Astrocyte (in vitro differentiated cells and primary cell): ENCODE data around the gene RENBP. TPM values are rescaled to one million over a fixed set of nuclear protein-coding genes. Genes with fewer than 3 reads are reported as not detected.

Experiments
- DNase-seq: peaks from one replicate; pipeline ENCODE4 v3.0.0-alpha.2; 2010; ENCODE audit warnings: low read depth
- FAIRE-seq: peaks from 2 replicates; lab custom pipeline; 2011; peaks lifted over from hg19 to GRCh38; lab: Jason Lieb, UNC
- H2AFZ ChIP-seq: 2 replicates; pipeline ENCODE4 v1.6.0; 2012; ENCODE audit warnings: low read depth, low read length, inconsistent platforms
- H3K27ac ChIP-seq: 2 replicates; pipeline ENCODE4 v1.5.1; 2011; ENCODE audit warnings: low read depth, low read length, inconsistent platforms
- H3K27me3 ChIP-seq: 2 replicates; pipeline ENCODE4 v1.6.0; 2011; ENCODE audit warnings: low read length, inconsistent platforms; ENCODE audit not compliant: insufficient read depth
- H3K36me3 ChIP-seq: 2 replicates; pipeline ENCODE4 v1.5.1; 2011; ENCODE audit warnings: low read length, inconsistent platforms; ENCODE audit not compliant: insufficient read depth
- H3K4me1 ChIP-seq: 2 replicates; pipeline ENCODE4 v1.5.1; 2011; ENCODE audit warnings: low read length, inconsistent platforms; ENCODE audit not compliant: insufficient read depth
- H3K4me2 ChIP-seq: 2 replicates; pipeline ENCODE4 v1.6.0; 2012; ENCODE audit warnings: low read length, inconsistent platforms
- H3K4me3 ChIP-seq: 2 replicates; pipeline ENCODE4 v1.5.1; 2011; ENCODE audit warnings: low read depth, mild to moderate bottlenecking, low read length, inconsistent platforms; ENCODE audit not compliant: insufficient read depth
- H3K79me2 ChIP-seq: 2 replicates; pipeline ENCODE4 v1.6.0; 2012; ENCODE audit warnings: mild to moderate bottlenecking, low read length, inconsistent platforms; ENCODE audit not compliant: insufficient read depth
- H3K9ac ChIP-seq: 2 replicates; pipeline ENCODE4 v1.6.0; 2012; ENCODE audit warnings: mild to moderate bottlenecking, low read length, inconsistent platforms
- H3K9me3 ChIP-seq: 2 replicates; pipeline ENCODE4 v1.5.1; 2012; ENCODE audit warnings: low read depth, mild to moderate bottlenecking, low read length, inconsistent platforms; ENCODE audit not compliant: insufficient read depth
- H4K20me1 ChIP-seq: 2 replicates; pipeline ENCODE4 v1.6.0; 2012; ENCODE audit warnings: low read length, inconsistent platforms; ENCODE audit not compliant: insufficient read depth
- H3K27ac Mint-ChIP-seq: one replicate; pipeline ENCODE4 v1.8.0; 2021; ENCODE audit warnings: mild to moderate bottlenecking, mixed read lengths; ENCODE audit not compliant: unreplicated experiment
- H3K27me3 Mint-ChIP-seq: one replicate; pipeline ENCODE4 v1.8.0; 2021; ENCODE audit warnings: low read depth, mixed read lengths; ENCODE audit not compliant: unreplicated experiment
- H3K36me3 Mint-ChIP-seq: one replicate; pipeline ENCODE4 v1.8.0; 2021; ENCODE audit warnings: low read depth, mixed read lengths; ENCODE audit not compliant: unreplicated experiment
- H3K4me1 Mint-ChIP-seq: one replicate; pipeline ENCODE4 v1.8.0; 2021; ENCODE audit warnings: low read depth, mixed read lengths; ENCODE audit not compliant: unreplicated experiment
- H3K4me3 Mint-ChIP-seq: one replicate; pipeline ENCODE4 v1.8.0; 2021; ENCODE audit warnings: mild to moderate bottlenecking, moderate library complexity, mixed read lengths; ENCODE audit not compliant: unreplicated experiment
- H3K9me3 Mint-ChIP-seq: one replicate; pipeline ENCODE4 v1.8.0; 2021; ENCODE audit warnings: mild to moderate bottlenecking, mixed read lengths; ENCODE audit not compliant: unreplicated experiment
- EZH2 ChIP-seq: IDR thresholded peaks from 2 replicates; pipeline ENCODE4 v1.6.1; 2012; ENCODE audit warnings: mild to moderate bottlenecking, low read length, inconsistent platforms; ENCODE audit not compliant: insufficient read depth
- total RNA-seq: library from RNA; stranded (reverse); gene quantifications from 2 replicates; pipeline ENCODE4 v1.2.1, GENCODE V29; 2021
- TF ChIP-seq, protein P1 (sequence below): IDR thresholded peaks from 2 replicates; pipeline ENCODE4 v1.5.1; 2011; ENCODE audit warnings: low read depth, mild to moderate bottlenecking, inconsistent platforms, low read length, moderate library complexity; ENCODE audit not compliant: insufficient read depth

Gene RENBP
- total RNA-seq, 1 donor from 2014 or later: 2.2 TPM

DNA sequence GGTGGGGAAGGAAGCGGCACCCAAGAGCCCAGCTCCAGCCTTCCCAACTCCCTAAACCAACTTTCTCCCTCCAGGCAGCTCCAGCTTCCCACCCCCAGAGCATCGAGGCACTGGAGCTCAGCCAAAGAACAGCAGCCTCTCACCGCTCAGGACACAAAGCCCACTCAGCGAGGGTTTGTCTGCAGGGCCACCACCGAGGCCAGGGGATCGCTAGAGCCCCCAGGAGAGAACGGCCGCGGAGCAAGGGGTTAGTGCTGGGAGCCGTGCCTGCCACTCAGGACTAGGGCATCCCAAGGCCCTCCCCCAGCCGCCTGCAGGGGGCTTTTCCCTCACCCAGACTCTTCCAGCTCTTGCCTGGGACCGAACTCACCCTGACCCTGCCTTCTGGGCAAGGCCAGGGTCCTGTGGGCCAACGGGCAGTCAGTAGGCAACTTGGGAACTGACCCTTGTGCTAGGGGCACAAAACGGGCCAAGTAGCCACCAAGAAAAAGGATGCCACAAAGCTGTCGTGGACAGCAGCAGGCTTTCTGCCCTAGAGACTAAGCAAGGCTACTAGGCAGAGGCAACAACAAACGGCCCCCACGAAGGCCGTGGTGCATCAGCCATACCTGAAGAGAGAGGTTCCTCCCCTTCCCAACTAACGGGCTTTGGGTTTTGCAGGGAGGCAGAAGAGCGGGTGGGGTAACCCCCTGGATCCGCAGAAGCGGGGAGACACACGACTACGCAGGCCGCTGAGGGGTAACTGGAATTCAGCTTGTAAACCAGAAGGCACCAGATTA lies 24.9 kb upstream of the RENBP start:
- H3K36me3 Mint-ChIP-seq: peaks cover 2% of the 10 kb centered on the region
- no peak for TF ChIP-seq EZH2
- TF ChIP-seq, protein P1, sequence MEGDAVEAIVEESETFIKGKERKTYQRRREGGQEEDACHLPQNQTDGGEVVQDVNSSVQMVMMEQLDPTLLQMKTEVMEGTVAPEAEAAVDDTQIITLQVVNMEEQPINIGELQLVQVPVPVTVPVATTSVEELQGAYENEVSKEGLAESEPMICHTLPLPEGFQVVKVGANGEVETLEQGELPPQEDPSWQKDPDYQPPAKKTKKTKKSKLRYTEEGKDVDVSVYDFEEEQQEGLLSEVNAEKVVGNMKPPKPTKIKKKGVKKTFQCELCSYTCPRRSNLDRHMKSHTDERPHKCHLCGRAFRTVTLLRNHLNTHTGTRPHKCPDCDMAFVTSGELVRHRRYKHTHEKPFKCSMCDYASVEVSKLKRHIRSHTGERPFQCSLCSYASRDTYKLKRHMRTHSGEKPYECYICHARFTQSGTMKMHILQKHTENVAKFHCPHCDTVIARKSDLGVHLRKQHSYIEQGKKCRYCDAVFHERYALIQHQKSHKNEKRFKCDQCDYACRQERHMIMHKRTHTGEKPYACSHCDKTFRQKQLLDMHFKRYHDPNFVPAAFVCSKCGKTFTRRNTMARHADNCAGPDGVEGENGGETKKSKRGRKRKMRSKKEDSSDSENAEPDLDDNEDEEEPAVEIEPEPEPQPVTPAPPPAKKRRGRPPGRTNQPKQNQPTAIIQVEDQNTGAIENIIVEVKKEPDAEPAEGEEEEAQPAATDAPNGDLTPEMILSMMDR: no peak
- FAIRE-seq (no peak), DNase-seq (no peak)
- H3K27ac Mint-ChIP-seq: peak overlapping the region; percentile 80
- Histone ChIP-seq H3K4me1 (peaks cover 36% of the 10 kb centered on the region), H2AFZ (no peak overlapping the region), H3K4me2 (peak overlapping the region; percentile 93), H3K27me3 (no peaks in the 10 kb centered on the region), H3K79me2 (peaks cover 79% of the 10 kb centered on the region), H3K9ac (peak overlapping the region; percentile 100), H3K4me3 (peak overlapping the region; percentile 96), H3K9me3 (no peaks in the 10 kb centered on the region), H3K27ac (no peak overlapping the region), H3K36me3 (no peaks in the 10 kb centered on the region), H4K20me1 (peaks cover 56% of the 10 kb centered on the region)
- H3K9me3 Mint-ChIP-seq: no peaks in the 10 kb centered on the region
- H3K27me3 Mint-ChIP-seq: no peaks in the 10 kb centered on the region
- H3K4me1 Mint-ChIP-seq: peaks cover 20% of the 10 kb centered on the region
- H3K4me3 Mint-ChIP-seq: peak overlapping the region; percentile 99

DNA sequence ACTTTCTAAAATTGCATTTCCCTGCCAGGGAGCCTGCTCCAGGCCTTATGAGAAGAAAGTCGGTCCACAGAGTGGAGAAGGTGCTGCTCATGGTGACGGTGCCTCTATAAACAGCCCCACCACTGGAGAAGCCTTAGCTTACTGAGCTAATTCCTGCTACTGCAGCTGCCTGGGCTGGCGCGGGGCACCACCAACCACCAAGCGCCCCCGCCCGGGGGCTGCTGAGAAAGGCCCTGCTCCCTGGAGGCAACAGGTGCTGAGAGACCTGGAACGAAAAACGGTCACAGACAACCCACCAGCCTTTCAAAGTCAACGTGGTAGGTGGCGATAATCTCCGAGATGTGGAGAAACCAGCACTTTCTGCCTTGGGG lies 24.3 kb upstream of the RENBP start:
- peak overlapping the region; percentile 99 for H3K4me3 Mint-ChIP-seq
- no peaks in the 10 kb centered on the region for H3K27me3 Mint-ChIP-seq
- Histone ChIP-seq H3K4me2 (peak overlapping the region; percentile 93), H3K27ac (no peak overlapping the region), H3K79me2 (peaks cover 79% of the 10 kb centered on the region), H3K4me3 (peak overlapping the region; percentile 96), H3K36me3 (no peaks in the 10 kb centered on the region), H4K20me1 (peaks cover 62% of the 10 kb centered on the region), H3K27me3 (no peaks in the 10 kb centered on the region), H3K9me3 (no peaks in the 10 kb centered on the region), H3K4me1 (peaks cover 34% of the 10 kb centered on the region), H2AFZ (no peak overlapping the region), H3K9ac (peak overlapping the region; percentile 100)
- FAIRE-seq: peak; percentile 9
- no peaks in the 10 kb centered on the region for H3K9me3 Mint-ChIP-seq
- TF ChIP-seq, protein P1: no peak
- DNase-seq: no peak
- H3K4me1 Mint-ChIP-seq: peaks cover 18% of the 10 kb centered on the region
- no peak overlapping the region for H3K27ac Mint-ChIP-seq
- peaks cover 2% of the 10 kb centered on the region for H3K36me3 Mint-ChIP-seq

DNA sequence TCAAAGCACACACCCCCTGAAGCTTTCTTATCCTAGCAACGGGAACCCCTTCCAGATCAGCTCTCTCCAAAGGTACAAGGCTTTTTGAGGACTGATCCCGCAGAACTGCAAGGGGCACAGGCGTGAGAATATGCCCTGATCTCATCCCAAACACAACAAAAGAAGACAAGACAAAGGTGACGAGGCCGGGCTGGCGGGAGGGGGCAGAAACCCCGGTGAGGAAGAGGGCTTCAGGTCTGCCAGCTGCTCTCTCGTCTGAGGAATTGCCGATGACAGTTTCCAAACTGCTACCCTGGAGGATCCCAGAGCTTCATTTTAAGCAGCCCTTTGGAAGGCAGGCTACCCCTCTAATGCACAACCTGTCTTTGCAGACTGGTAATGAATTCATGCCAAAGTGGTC lies 23.8 kb upstream of the RENBP start:
- H3K4me1 ChIP-seq: peaks cover 33% of the 10 kb centered on the region
- H3K27ac Mint-ChIP-seq: no peak overlapping the region
- TF ChIP-seq, protein P1: no peak
- TF ChIP-seq EZH2: no peak
- peak overlapping the region; percentile 75 for H3K4me3 Mint-ChIP-seq
- FAIRE-seq: peak; percentile 64
- peak overlapping the region; percentile 93 for H3K4me2 ChIP-seq
- peaks cover 67% of the 10 kb centered on the region for H4K20me1 ChIP-seq
- no peak overlapping the region for H3K27ac ChIP-seq
- H2AFZ ChIP-seq: no peak overlapping the region
- H3K27me3 Mint-ChIP-seq: no peaks in the 10 kb centered on the region
- DNase-seq: no peak
- no peaks in the 10 kb centered on the region for H3K36me3 ChIP-seq
- peak overlapping the region; percentile 100 for H3K9ac ChIP-seq
- peaks cover 79% of the 10 kb centered on the region for H3K79me2 ChIP-seq
- H3K27me3 ChIP-seq: no peaks in the 10 kb centered on the region
- H3K36me3 Mint-ChIP-seq: peaks cover 2% of the 10 kb centered on the region
- no peaks in the 10 kb centered on the region for H3K9me3 ChIP-seq
- no peaks in the 10 kb centered on the region for H3K9me3 Mint-ChIP-seq
- peaks cover 18% of the 10 kb centered on the region for H3K4me1 Mint-ChIP-seq
- peak overlapping the region; percentile 96 for H3K4me3 ChIP-seq
